ENCODE data around the gene KLHDC9. TPM values are rescaled to one million over a fixed set of nuclear protein-coding genes. Genes with fewer than 3 reads are reported as not detected.

Gene KLHDC9
- total and polyA plus RNA-seq, 9 of the 15 experiments (the other 6 are each of a cell fraction or from before 2014, with no cell fraction given): not detected

GRCh38 chr1:161096015-161096414, 2.1 kb upstream of the KLHDC9 start (continued):
- TF ChIP-seq PATZ1 (CRISPR knock-in tag; IDR thresholded peaks at IDR 0.05; ENCODE audit: borderline replicate concordance): no peak

- no peak for DNase-seq (ENCODE audit: extremely low read depth in 1 of 4, low spot score in 3 of 4)
- 0 out of 2 replicates have a peak, but pooled peaks have one; percentile 28 for TF ChIP-seq CEBPB (tag; IDR thresholded peaks at IDR 0.05)
- TF ChIP-seq POLR3A (IDR thresholded peaks at IDR 0.05; ENCODE audit: borderline replicate concordance, extremely low read depth, insufficient read depth, insufficient read length): no peak
- TF ChIP-seq SMARCE1 (IDR thresholded peaks at IDR 0.05): no peak
- WGBS (ENCODE audit: insufficient coverage, low coverage, missing lambda C conversion rate): 0% methylated on average over 1 of the region's 1 CpG
- Histone ChIP-seq H3K9me3 (replicated peaks; ENCODE audit: control insufficient read depth, insufficient read depth, low read depth, low read length) (peaks cover 4% of the 10 kb centered on the region; the same call in 1 of the 2 replicates), H3K27ac (ENCODE audit: extremely low read depth, low read depth, low read length) (no peak overlapping the region), H4K20me1 (replicated peaks; ENCODE audit: control insufficient read depth, insufficient read depth, low read length) (no peaks in the 10 kb centered on the region), H3K9me1 (ENCODE audit: control insufficient read depth, insufficient read depth, low read length) (no peaks in the 10 kb centered on the region), H3K4me1 (replicated peaks in 1 of 2; ENCODE audit: control insufficient read depth in 2 of 2, insufficient read depth in 2 of 2, low read length in 2 of 2) (peaks cover 0 to 7% of the 10 kb centered on the region in 2 experiments; a peak in 1 of 5 replicates), H3K4me3 (no peak overlapping the region), H2AFZ (ENCODE audit: low read depth, low read length) (no peak overlapping the region), H3K9ac (ENCODE audit: insufficient read depth in 1 of 2, low read depth in 2 of 2, low read length in 2 of 2) (no peak overlapping the region), H3K79me2 (ENCODE audit: control insufficient read depth, insufficient read depth, low read length) (no peaks in the 10 kb centered on the region), H3K27me3 (ENCODE audit: control insufficient read depth in 2 of 2, insufficient read depth in 2 of 2, low read length in 2 of 2) (no peaks in the 10 kb centered on the region), H3K36me3 (ENCODE audit: control insufficient read depth, insufficient read depth, low read length) (peaks cover 27% of the 10 kb centered on the region; the same call in 2 of the 3 replicates), H3K4me2 (ENCODE audit: insufficient read depth, low read length) (no peak overlapping the region)
- in situ Hi-C loops (cut with MboI) (loop anchor here (10.0 to 25.0 kb wide), 2 partner anchors 102 to 259 kb away; no protein-coding TSS in a partner anchor), intact Hi-C loops (cut with micrococcal nuclease) (loop anchor here (1.0 to 5.0 kb wide), 3 partner anchors 42 to 259 kb away; no protein-coding TSS in a partner anchor)
- no peak for FAIRE-seq
- ATAC-seq: no peak
- ChIA-PET CTCF (ENCODE audit: low intra/inter-chr PET ratio) (interaction anchor here (0.8 to 1.0 kb wide), 3 partner anchors 107 to 366 kb away, joined by 3 to 6 read pairs (median 4); no protein-coding TSS in a partner anchor), POLR2A (interaction anchor here (1.1 to 1.2 kb wide), 2 partner anchors 28 to 36 kb away, joined by 3 read pairs; partner anchors contain the start of gene DEDD)
- BruUV-seq (replicated peaks): no TSS peak
These were observed 1.6 kb upstream of the KLHDC9 start for GRCh38 chr1:161096530-161096929.

Data from K562 (cell line).